Trophoblast cell (in vitro differentiated cells and primary cell): ENCODE data around the gene TIA1.

ENCODE experiments used
- DNase-seq, 2 donors: peaks; one replicate each; pipeline ENCODE4 v3.0.0-alpha.2; 2016
- H2AFZ ChIP-seq: 2 replicates; pipeline ENCODE4 v1.6.1; 2013; ENCODE audit warnings: low read length, moderate library complexity, mild to moderate bottlenecking; ENCODE audit not compliant: insufficient read depth, poor library complexity
- H2AK5ac ChIP-seq: 2 replicates; pipeline ENCODE4 v1.6.1; 2013; ENCODE audit warnings: mild to moderate bottlenecking, low read length
- H2BK120ac ChIP-seq: 2 replicates; pipeline ENCODE4 v1.6.1; 2013; ENCODE audit warnings: low read length, mild to moderate bottlenecking, moderate library complexity; ENCODE audit not compliant: insufficient read depth, poor library complexity
- H2BK12ac ChIP-seq: 2 replicates; pipeline ENCODE4 v1.6.1; 2013; ENCODE audit warnings: mild to moderate bottlenecking, low read length, moderate library complexity
- H2BK5ac ChIP-seq: 2 replicates; pipeline ENCODE4 v1.6.1; 2013; ENCODE audit warnings: low read length, low read depth, moderate library complexity, mild to moderate bottlenecking; ENCODE audit not compliant: poor library complexity
- H3K14ac ChIP-seq: 2 replicates; pipeline ENCODE4 v1.6.1; 2013; ENCODE audit warnings: mild to moderate bottlenecking, low read length
- H3K18ac ChIP-seq: 2 replicates; pipeline ENCODE4 v1.6.1; 2013; ENCODE audit warnings: mild to moderate bottlenecking, low read length
- H3K23ac ChIP-seq: 2 replicates; pipeline ENCODE4 v1.6.1; 2013; ENCODE audit warnings: low read length
- H3K27ac ChIP-seq: 2 replicates; pipeline ENCODE4 v1.5.1; 2013; ENCODE audit warnings: low read depth, mild to moderate bottlenecking, inconsistent platforms, low read length, moderate library complexity
- H3K27me3 ChIP-seq: 2 replicates; pipeline ENCODE4 v1.6.1; 2013; ENCODE audit warnings: inconsistent platforms, mild to moderate bottlenecking, low read length, moderate library complexity; ENCODE audit not compliant: insufficient read depth
- H3K36me3 ChIP-seq, 2 experiments: 1 replicate in 1 of 2; 2 replicates in 1 of 2; pipeline ENCODE4 v1.6.1; 2013; ENCODE audit warnings: low read length in 2 of 2, mild to moderate bottlenecking in 2 of 2, moderate library complexity in 1 of 2; ENCODE audit not compliant: insufficient read depth in 2 of 2, control insufficient read depth in 1 of 2
- H3K4ac ChIP-seq: 2 replicates; pipeline ENCODE4 v1.6.1; 2013; ENCODE audit warnings: low read depth, mild to moderate bottlenecking, low read length, moderate library complexity
- H3K4me1 ChIP-seq, 2 experiments: 1 replicate in 1 of 2; 2 replicates in 1 of 2; pipeline ENCODE4 v1.6.1; 2013; ENCODE audit warnings: low read length in 2 of 2, mild to moderate bottlenecking in 2 of 2, moderate library complexity in 1 of 2; ENCODE audit not compliant: insufficient read depth in 2 of 2, control insufficient read depth in 1 of 2
- H3K4me2 ChIP-seq: 2 replicates; pipeline ENCODE4 v1.6.1; 2013; ENCODE audit warnings: inconsistent platforms, mild to moderate bottlenecking, low read length, moderate library complexity
- H3K4me3 ChIP-seq: 2 replicates; pipeline ENCODE4 v1.5.1; 2013; ENCODE audit warnings: mild to moderate bottlenecking, low read depth, low read length, inconsistent platforms
- H3K79me1 ChIP-seq: one replicate; pipeline ENCODE4 v1.6.1; 2013; ENCODE audit warnings: low read length
- H3K79me2 ChIP-seq: 2 replicates; pipeline ENCODE4 v1.6.1; 2013; ENCODE audit warnings: low read length, mild to moderate bottlenecking; ENCODE audit not compliant: control insufficient read depth, insufficient read depth, poor library complexity
- H3K9ac ChIP-seq: 2 replicates; pipeline ENCODE4 v1.6.1; 2013; ENCODE audit warnings: mild to moderate bottlenecking, low read length
- H3K9me3 ChIP-seq: 2 replicates; pipeline ENCODE4 v1.6.1; 2013; ENCODE audit warnings: low read depth, mild to moderate bottlenecking, control low read depth, inconsistent platforms, low read length; ENCODE audit not compliant: insufficient read depth
- H4K12ac ChIP-seq: 2 replicates; pipeline ENCODE4 v1.6.1; 2013; ENCODE audit warnings: low read depth, mild to moderate bottlenecking, low read length, moderate library complexity
- H4K8ac ChIP-seq: 2 replicates; pipeline ENCODE4 v1.6.1; 2013; ENCODE audit warnings: low read depth, mild to moderate bottlenecking, low read length, moderate library complexity
- H4K91ac ChIP-seq: one replicate; pipeline ENCODE4 v1.6.1; 2013; ENCODE audit warnings: low read depth, mild to moderate bottlenecking, low read length, moderate library complexity
- WGBS: extraction: QIAGEN DNeasy Blood & Tissue Kit; methylation state at CpG from one replicate; pipeline ENCODE4 v1.1.7; 2013; ENCODE audit warnings: missing lambda C conversion rate; ENCODE audit not compliant: insufficient read length, insufficient coverage; ENCODE audit errors: extremely low coverage; 5-methylcytosine and 5-hydroxymethylcytosine counted together

TIA1 gene

DNA sequence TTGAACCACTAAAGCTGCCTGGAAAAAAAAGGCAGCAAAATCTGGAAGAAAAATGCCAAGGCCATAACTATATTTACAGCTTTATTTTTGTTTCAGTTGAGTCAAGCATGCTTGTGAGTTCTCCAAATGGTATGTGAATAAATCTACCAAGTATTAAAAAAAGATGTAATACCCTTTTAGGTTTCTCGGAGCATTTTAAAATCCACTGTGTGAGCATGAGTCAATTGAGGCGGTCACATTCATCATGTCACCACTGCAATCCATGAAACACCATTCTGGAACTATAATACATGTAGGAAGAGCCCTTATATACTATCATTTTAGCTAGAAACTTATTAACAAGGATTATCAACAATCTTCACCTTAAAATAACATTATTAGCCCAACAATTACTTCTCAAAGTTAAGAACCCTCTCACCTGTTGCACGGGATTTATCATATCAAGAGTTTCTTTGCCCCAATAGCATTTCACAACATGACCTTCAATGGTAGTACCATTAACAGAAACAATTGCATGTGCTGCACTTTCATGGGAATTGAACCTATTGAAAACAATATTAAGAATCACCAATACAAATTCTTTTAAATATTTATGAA, 33.4 kb downstream of the TIA1 start:
- no peak overlapping the region for H3K9ac ChIP-seq
- no peak overlapping the region for H3K14ac ChIP-seq
- no peak overlapping the region for H3K18ac ChIP-seq

DNA sequence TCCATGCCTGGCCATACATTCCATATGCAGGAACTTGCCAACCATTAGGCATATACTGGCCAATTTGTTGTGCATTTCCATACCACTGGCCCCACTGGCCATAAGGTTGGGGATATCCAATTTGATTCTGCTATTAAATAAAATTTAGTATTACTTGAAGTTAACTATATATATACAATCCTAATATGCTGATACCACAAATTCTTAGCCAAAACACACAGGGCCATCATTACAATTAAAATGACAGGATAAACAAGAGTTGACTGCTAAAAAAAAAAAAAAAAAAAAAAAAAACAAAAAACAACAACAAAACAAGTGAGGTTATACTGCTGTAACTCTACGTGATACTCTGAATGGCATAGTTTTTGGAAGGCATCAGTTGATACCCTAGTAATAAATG, 34.1 kb downstream of the TIA1 start:
- H2BK12ac ChIP-seq = no peak overlapping the region
- no peaks in the 10 kb centered on the region for H3K79me2 ChIP-seq
- H3K9ac ChIP-seq = no peak overlapping the region
- H3K4me2 ChIP-seq = no peak overlapping the region
- H4K12ac ChIP-seq = no peak overlapping the region
- H3K4me3 ChIP-seq = no peak overlapping the region
- no peaks in the 10 kb centered on the region for H3K27me3 ChIP-seq
- no peak overlapping the region for H4K8ac ChIP-seq
- H3K4me1 ChIP-seq = no peaks in the 10 kb centered on the region
- DNase-seq = no peak
- no peak overlapping the region for H4K91ac ChIP-seq
- H2AFZ ChIP-seq = no peak overlapping the region
- H2BK5ac ChIP-seq = no peak overlapping the region
- peaks cover 23 to 32% of the 10 kb centered on the region in 2 experiments for H3K36me3 ChIP-seq
- no peak overlapping the region for H2AK5ac ChIP-seq
- whole genome bisulfite sequencing = no CpG with 5 or more reads among the region's 1 CpG
- no peaks in the 10 kb centered on the region for H3K79me1 ChIP-seq
- no peak overlapping the region for H2BK120ac ChIP-seq
- no peaks in the 10 kb centered on the region for H3K9me3 ChIP-seq
- no peak overlapping the region for H3K4ac ChIP-seq
- no peak overlapping the region for H3K27ac ChIP-seq
- no peak overlapping the region for H3K18ac ChIP-seq
- no peak overlapping the region for H3K23ac ChIP-seq
- H3K14ac ChIP-seq = no peak overlapping the region

More for the DNA sequence above, 33.4 kb downstream of the TIA1 start:
- peaks cover 25 to 39% of the 10 kb centered on the region in 2 experiments for H3K36me3 ChIP-seq
- no peak overlapping the region for H3K27ac ChIP-seq
- H3K4me1 ChIP-seq = no peaks in the 10 kb centered on the region
- WGBS = no CpG with 5 or more reads among the region's 3 CpGs
- H2BK12ac ChIP-seq = no peak overlapping the region
- H3K4me2 ChIP-seq = no peak overlapping the region
- H3K4me3 ChIP-seq = no peak overlapping the region
- no peak overlapping the region for H2BK5ac ChIP-seq
- H2AFZ ChIP-seq = no peak overlapping the region
- H3K9me3 ChIP-seq = no peaks in the 10 kb centered on the region
- no peak overlapping the region for H4K12ac ChIP-seq
- H3K23ac ChIP-seq = no peak overlapping the region
- no peak overlapping the region for H3K4ac ChIP-seq
- H4K91ac ChIP-seq = no peak overlapping the region
- no peak overlapping the region for H4K8ac ChIP-seq
- H3K79me1 ChIP-seq = no peaks in the 10 kb centered on the region
- H2BK120ac ChIP-seq = no peak overlapping the region
- H3K79me2 ChIP-seq = no peaks in the 10 kb centered on the region
- DNase-seq = no peak
- H3K27me3 ChIP-seq = no peaks in the 10 kb centered on the region
- H2AK5ac ChIP-seq = no peak overlapping the region

DNA sequence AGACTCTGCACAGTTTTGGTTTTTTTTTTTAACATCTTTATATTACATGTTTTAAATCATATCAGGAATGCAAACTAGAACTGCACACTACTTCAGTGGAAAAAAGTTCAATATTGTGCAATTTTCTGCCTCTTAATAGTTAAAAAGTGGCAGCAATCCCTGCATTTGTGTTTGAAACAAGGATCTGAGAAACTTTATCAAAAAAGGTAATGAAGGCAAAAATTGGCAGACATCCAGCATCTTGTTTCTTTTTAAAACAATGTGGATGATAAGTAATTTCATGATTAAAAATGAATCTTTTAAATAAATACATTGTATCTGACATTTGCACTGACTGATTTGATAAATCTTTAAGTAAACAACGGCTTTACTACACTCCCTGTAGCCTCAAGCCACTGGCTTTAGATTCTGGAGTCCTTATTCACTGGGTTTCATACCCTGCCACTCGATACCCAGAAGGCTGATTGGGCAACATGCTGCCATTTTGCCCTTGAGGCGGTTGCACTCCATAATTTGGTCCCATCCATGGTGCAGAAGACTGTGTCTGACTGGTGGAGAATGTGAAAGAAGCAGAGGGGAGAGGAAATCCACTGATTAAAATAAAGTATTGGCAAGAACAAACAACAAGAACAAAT, 36.0 kb downstream of the TIA1 start:
- H4K8ac ChIP-seq = no peak overlapping the region
- no peak overlapping the region for H2AK5ac ChIP-seq
- no peak overlapping the region for H3K18ac ChIP-seq
- H3K27me3 ChIP-seq = no peaks in the 10 kb centered on the region
- peaks cover 20% of the 10 kb centered on the region in 2 experiments for H3K36me3 ChIP-seq
- H2BK120ac ChIP-seq = no peak overlapping the region
- no peak overlapping the region for H3K27ac ChIP-seq
- H3K79me2 ChIP-seq = no peaks in the 10 kb centered on the region
- H3K79me1 ChIP-seq = no peaks in the 10 kb centered on the region
- no CpG with 5 or more reads among the region's 3 CpGs for WGBS
- no peak overlapping the region for H3K14ac ChIP-seq
- H3K4me3 ChIP-seq = no peak overlapping the region
- no peaks in the 10 kb centered on the region for H3K9me3 ChIP-seq
- H2BK5ac ChIP-seq = no peak overlapping the region
- no peaks in the 10 kb centered on the region for H3K4me1 ChIP-seq
- H3K4ac ChIP-seq = no peak overlapping the region
- no peak for DNase-seq
- H3K9ac ChIP-seq = no peak overlapping the region
- no peak overlapping the region for H3K23ac ChIP-seq
- H3K4me2 ChIP-seq = no peak overlapping the region
- H4K12ac ChIP-seq = no peak overlapping the region
- no peak overlapping the region for H2BK12ac ChIP-seq
- no peak overlapping the region for H4K91ac ChIP-seq
- no peak overlapping the region for H2AFZ ChIP-seq

DNA sequence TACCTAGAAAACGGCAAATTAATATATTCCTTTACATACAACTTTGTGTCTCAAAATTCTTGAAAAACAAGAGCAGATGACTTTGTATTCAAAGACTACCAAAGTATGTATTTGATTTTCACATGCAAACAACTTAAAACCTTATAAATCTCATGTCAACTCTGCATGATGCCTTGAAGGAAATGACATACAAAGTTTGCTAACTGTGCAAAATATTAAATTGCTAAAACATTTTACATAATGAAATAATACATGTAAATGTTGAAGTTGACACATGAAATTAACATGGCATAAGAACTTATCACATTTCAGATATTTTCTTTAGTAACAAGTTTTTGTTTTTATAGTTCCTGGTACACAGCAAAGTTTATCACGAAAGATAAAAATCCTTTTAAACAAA, 36.8 kb downstream of the TIA1 start:
- no peak overlapping the region for H4K91ac ChIP-seq
- H2AK5ac ChIP-seq = no peak overlapping the region
- no peak overlapping the region for H3K14ac ChIP-seq
- no peaks in the 10 kb centered on the region for H3K9me3 ChIP-seq
- no peak for DNase-seq
- WGBS = no CpG with 5 or more reads among the region's 2 CpGs
- no peak overlapping the region for H2BK120ac ChIP-seq
- H2BK5ac ChIP-seq = no peak overlapping the region
- H4K12ac ChIP-seq = no peak overlapping the region
- H3K4me1 ChIP-seq = no peaks in the 10 kb centered on the region
- H3K9ac ChIP-seq = no peak overlapping the region
- no peaks in the 10 kb centered on the region for H3K27me3 ChIP-seq
- H3K79me2 ChIP-seq = no peaks in the 10 kb centered on the region
- H3K36me3 ChIP-seq = peaks cover 13 to 20% of the 10 kb centered on the region in 2 experiments
- no peak overlapping the region for H3K18ac ChIP-seq
- no peak overlapping the region for H3K4me2 ChIP-seq
- no peak overlapping the region for H3K4ac ChIP-seq
- H3K4me3 ChIP-seq = no peak overlapping the region
- H4K8ac ChIP-seq = no peak overlapping the region
- H3K23ac ChIP-seq = no peak overlapping the region
- no peak overlapping the region for H2AFZ ChIP-seq
- no peaks in the 10 kb centered on the region for H3K79me1 ChIP-seq
- no peak overlapping the region for H2BK12ac ChIP-seq
- no peak overlapping the region for H3K27ac ChIP-seq
